Body of pancreas (tissue), 4 donors: ENCODE results near the gene CCSER1. TPM values are rescaled to one million over a fixed set of nuclear protein-coding genes. Genes with fewer than 3 reads are reported as not detected.
"Not testable (repeated sequence)": the region's sequence is repeated elsewhere in the genome, so short reads cannot be mapped to it uniquely, and the experiment has no call there.

Experiments
- ATAC-seq: fragments of 150-250 bp; one replicate; pipeline ENCODE4 v1.9.1; 2016
- DNase-seq, 4 donors: peaks; one replicate each; pipeline ENCODE4 v3.0.0-alpha.2; 2019
- H3K27ac ChIP-seq, 4 donors: fragments of 200-600 bp; sonication (generic); 1 replicate in 3 of 4; 2 replicates in 1 of 4; pipeline versions ENCODE4 v1.5.1 to v1.6.1; 2016 to 2019; ENCODE audit warnings: mild to moderate bottlenecking in 1 of 4, mixed read lengths in 1 of 4, moderate library complexity in 1 of 4
- H3K27me3 ChIP-seq, 2 donors: fragments of 200-600 bp; sonication (generic); one replicate each; pipeline ENCODE4 v1.6.0; 2016; ENCODE audit warnings: mild to moderate bottlenecking in 1 of 2
- H3K36me3 ChIP-seq, 2 donors: fragments of 200-600 bp; sonication (generic); replicated peaks in 1 of 2; 2 replicates each; pipeline ENCODE4 v1.5.1; 2016; ENCODE audit warnings: low read depth in 2 of 2; ENCODE audit not compliant: insufficient read depth in 1 of 2
- H3K4me1 ChIP-seq: fragments of 200-600 bp; sonication (generic); one replicate; pipeline ENCODE4 v1.6.0; 2016
- H3K4me3 ChIP-seq, 2 donors: fragments of 200-600 bp; sonication (generic); 1 replicate in 1 of 2; 2 replicates in 1 of 2; pipeline ENCODE4 v1.5.1; 2016 to 2019
- H3K9me3 ChIP-seq, 3 donors: fragments of 200-600 bp; sonication (generic); 1 replicate in 2 of 3; 2 replicates in 1 of 3; pipeline ENCODE4 v1.5.1; 2016
- CTCF ChIP-seq, 7 experiments: fragments of 450-650 bp in 4 of 7; fragments of 200-600 bp in 3 of 7; sonication (generic) in 3 of 7; IDR thresholded peaks; one replicate each; pipeline ENCODE4 v1.5.1; 2016 to 2019; ENCODE audit warnings: antibody characterized with exemption in 7 of 7
- POLR2A ChIP-seq, 3 donors: fragments of 450-650 bp; IDR thresholded peaks; one replicate each; pipeline ENCODE4 v1.6.1; 2016; ENCODE audit warnings: antibody characterized with exemption in 3 of 3, mild to moderate bottlenecking in 2 of 3
- WGBS, 2 donors: methylation state at CpG; one replicate each; pipeline ENCODE4 v1.1.5; 2017; 5-methylcytosine and 5-hydroxymethylcytosine counted together
- intact Hi-C: fragments of 100-400 bp; cut with DNase I; formaldehyde crosslinking; loops from one replicate; pipeline ENCODE4 v1.15.1; 2023
- total RNA-seq, 2 donors: library from RNA; depleted of rRNA; stranded (reverse); fragments of >200 nt; gene quantifications; one replicate each; pipeline ENCODE4 v1.1.0, GENCODE V29; 2016

CCSER1 gene
- total RNA-seq, 2 donors from 2014 or later: 13.2 to 14.5 TPM

GRCh38 chr4:91170768-91171167 lies 1043.6 kb downstream of the CCSER1 start:
- TF ChIP-seq CTCF (IDR thresholded peaks at IDR 0.05) (no peak), POLR2A (IDR thresholded peaks at IDR 0.05) (no peak)
- H3K4me3 ChIP-seq: no peak overlapping the region
- H3K4me1 ChIP-seq: no peaks in the 10 kb centered on the region
- intact Hi-C loops: no loop called here
- no peaks in the 10 kb centered on the region for H3K36me3 ChIP-seq
- H3K27ac ChIP-seq: no peak overlapping the region
- ATAC-seq (no peak), DNase-seq (no peak)
- no peaks in the 10 kb centered on the region for H3K27me3 ChIP-seq
- H3K9me3 ChIP-seq: peaks cover 0 to under 1% (median 0%) of the 10 kb centered on the region in 3 donors

GRCh38 chr4:91171217-91171616 lies 1044.0 kb downstream of the CCSER1 start:
- no peaks in the 10 kb centered on the region for H3K4me1 ChIP-seq
- DNase-seq (no peak), ATAC-seq (no peak)
- H3K27ac ChIP-seq: no peak overlapping the region
- no peaks in the 10 kb centered on the region for H3K27me3 ChIP-seq
- TF ChIP-seq POLR2A (IDR thresholded peaks at IDR 0.05) (no peak), CTCF (IDR thresholded peaks at IDR 0.05) (no peak)
- H3K4me3 ChIP-seq: no peak overlapping the region
- H3K36me3 ChIP-seq: no peaks in the 10 kb centered on the region
- no peaks in the 10 kb centered on the region for H3K9me3 ChIP-seq
- intact Hi-C loops: no loop called here
- WGBS, 2 donors: 28 to 33% methylated on average over 1 of the region's 1 CpG

- DNase-seq, H3K36me3 ChIP-seq, ATAC-seq, H3K4me1 ChIP-seq, H3K27ac ChIP-seq, intact Hi-C loops, H3K4me3 ChIP-seq, H3K9me3 ChIP-seq, H3K27me3 ChIP-seq: not testable (repeated sequence)
- WGBS, 2 donors: 46 to 71% methylated on average over 1 of the region's 1 CpG
Measured at GRCh38 chr4:91185061-91185460, 1057.9 kb downstream of the CCSER1 start.

- WGBS, 2 donors: 76 to 77% methylated on average over 4 of the region's 4 CpGs
- H3K27ac ChIP-seq: no peak overlapping the region
- no peak for TF ChIP-seq POLR2A (IDR thresholded peaks at IDR 0.05)
- TF ChIP-seq CTCF (IDR thresholded peaks at IDR 0.05): no peak
- H3K4me1 ChIP-seq: no peaks in the 10 kb centered on the region
- no peaks in the 10 kb centered on the region for H3K27me3 ChIP-seq
- H3K36me3 ChIP-seq: no peaks in the 10 kb centered on the region
- H3K9me3 ChIP-seq: no peaks in the 10 kb centered on the region
- DNase-seq (no peak), ATAC-seq (no peak)
- no peak overlapping the region for H3K4me3 ChIP-seq
- intact Hi-C loops: no loop called here
Measured at GRCh38 chr4:91198951-91199350, 1071.8 kb downstream of the CCSER1 start.

- ATAC-seq (no peak), DNase-seq (no peak)
- no peak overlapping the region for H3K27ac ChIP-seq
- WGBS, 2 donors: 88 to 96% methylated on average over 3 of the region's 3 CpGs
- no peaks in the 10 kb centered on the region for H3K27me3 ChIP-seq
- H3K36me3 ChIP-seq: no peaks in the 10 kb centered on the region
- no peak overlapping the region for H3K4me3 ChIP-seq
- intact Hi-C loops: no loop called here
- no peaks in the 10 kb centered on the region for H3K4me1 ChIP-seq
- TF ChIP-seq CTCF (IDR thresholded peaks at IDR 0.05): no peak
- TF ChIP-seq POLR2A (IDR thresholded peaks at IDR 0.05): no peak
- no peaks in the 10 kb centered on the region for H3K9me3 ChIP-seq
Measured at GRCh38 chr4:91207535-91207934, 1080.3 kb downstream of the CCSER1 start.
